PC-9 (cell line): ENCODE data around the gene EIF1AY.

Experiments
- EZH2 ChIP-seq: fragments of 200-600 bp; sonication (generic); IDR thresholded peaks from 2 replicates; pipeline ENCODE4 v1.8.0; 2017; ENCODE audit warnings: antibody characterized with exemption, low read depth
- TF ChIP-seq, protein P1 (sequence below): fragments of 200-600 bp; sonication (generic); conservative IDR thresholded peaks from 2 replicates; pipeline ENCODE4 v1.6.1; 2017; ENCODE audit warnings: mixed run types, antibody characterized with exemption, mild to moderate bottlenecking, moderate library complexity

- TF ChIP-seq, protein P1, sequence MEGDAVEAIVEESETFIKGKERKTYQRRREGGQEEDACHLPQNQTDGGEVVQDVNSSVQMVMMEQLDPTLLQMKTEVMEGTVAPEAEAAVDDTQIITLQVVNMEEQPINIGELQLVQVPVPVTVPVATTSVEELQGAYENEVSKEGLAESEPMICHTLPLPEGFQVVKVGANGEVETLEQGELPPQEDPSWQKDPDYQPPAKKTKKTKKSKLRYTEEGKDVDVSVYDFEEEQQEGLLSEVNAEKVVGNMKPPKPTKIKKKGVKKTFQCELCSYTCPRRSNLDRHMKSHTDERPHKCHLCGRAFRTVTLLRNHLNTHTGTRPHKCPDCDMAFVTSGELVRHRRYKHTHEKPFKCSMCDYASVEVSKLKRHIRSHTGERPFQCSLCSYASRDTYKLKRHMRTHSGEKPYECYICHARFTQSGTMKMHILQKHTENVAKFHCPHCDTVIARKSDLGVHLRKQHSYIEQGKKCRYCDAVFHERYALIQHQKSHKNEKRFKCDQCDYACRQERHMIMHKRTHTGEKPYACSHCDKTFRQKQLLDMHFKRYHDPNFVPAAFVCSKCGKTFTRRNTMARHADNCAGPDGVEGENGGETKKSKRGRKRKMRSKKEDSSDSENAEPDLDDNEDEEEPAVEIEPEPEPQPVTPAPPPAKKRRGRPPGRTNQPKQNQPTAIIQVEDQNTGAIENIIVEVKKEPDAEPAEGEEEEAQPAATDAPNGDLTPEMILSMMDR: no peak
- no peak for TF ChIP-seq EZH2
Observed at GRCh38 chrY:20571306-20571705, 4.3 kb upstream of the EIF1AY start.
